GM13977 (cell line): ENCODE results near the gene CACNA1H.
"Not testable (repeated sequence)": the region's sequence is repeated elsewhere in the genome, so short reads cannot be mapped to it uniquely, and the experiment has no call there.

Source experiments
- DNase-seq: peaks from one replicate; pipeline ENCODE4 v3.0.0; 2012; ENCODE audit warnings: low spot score
- CTCF ChIP-seq: IDR thresholded peaks from 2 replicates; pipeline ENCODE4 v1.5.1; 2012; ENCODE audit warnings: mild to moderate bottlenecking, control low read depth; ENCODE audit not compliant: insufficient read depth; ENCODE audit errors: extremely low read depth, missing control alignments
- in situ Hi-C: fragments of 300-500 bp; cut with MboI; formaldehyde crosslinking; loops from one replicate; pipeline ENCODE4 v1.12.0; 2022; ENCODE audit warnings: low sequenced_read_pairs, low pct_unique_long_range_greater_than_20kb, mixed read lengths, inconsistent platforms; ENCODE audit not compliant: unreplicated experiment

The CACNA1H gene

GRCh38 chr16:1229476-1229875, 76.6 kb downstream of the CACNA1H start:
- DNase-seq, in situ Hi-C loops: not testable (repeated sequence)

DNA sequence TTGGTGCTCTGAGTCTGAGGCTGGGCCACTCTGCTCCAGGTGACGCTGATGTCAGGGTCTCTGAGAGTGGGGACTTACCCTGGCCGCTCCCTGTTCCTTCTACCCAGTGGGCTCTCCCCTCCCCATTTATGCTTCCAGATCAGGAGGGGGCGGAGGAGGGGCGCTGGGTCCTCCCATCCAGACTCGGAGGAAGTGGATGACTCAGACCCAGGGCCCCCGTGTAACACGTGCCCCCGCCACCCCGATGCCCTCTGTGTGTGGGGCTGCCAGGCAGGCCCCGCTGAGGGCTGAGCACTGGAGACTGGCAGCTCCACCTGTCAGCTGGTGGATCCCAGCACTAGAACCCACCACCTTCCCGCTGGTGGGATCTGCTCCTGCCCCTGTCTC, 77.2 kb downstream of the CACNA1H start, which contains the start of gene TPSB2:
TPSB2 (minus strand) TSS at position 101 of the 387 bp plus-strand sequence. CDS start 233 bp downstream, outside the sequence.
- in situ Hi-C loops: not testable (repeated sequence)

GRCh38 chr16:1230471-1231212, 77.7 kb downstream of the CACNA1H start:
- DNase-seq, in situ Hi-C loops: not testable (repeated sequence)

More for the DNA sequence above, 77.2 kb downstream of the CACNA1H start, which contains the start of gene TPSB2:
- DNase-seq: not testable (repeated sequence)

DNA sequence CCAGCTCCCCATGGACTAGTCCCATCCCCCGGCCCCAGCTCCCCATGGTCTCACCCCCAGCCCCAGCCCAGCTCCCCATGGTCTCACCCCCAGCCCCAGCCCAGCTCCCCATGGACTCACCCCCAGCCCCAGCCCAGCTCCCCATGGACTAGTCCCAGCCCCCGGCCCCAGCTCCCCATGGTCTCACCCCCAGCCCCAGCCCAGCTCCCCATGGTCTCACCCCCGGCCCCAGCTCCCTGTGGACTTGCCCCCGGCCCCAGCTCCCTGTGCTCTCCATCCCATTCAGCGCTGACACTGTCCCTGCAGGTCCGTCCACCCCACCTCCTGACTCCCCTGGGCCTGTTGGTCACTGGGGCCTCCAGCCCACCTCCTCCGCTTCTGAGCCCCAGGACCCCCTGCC, 78.4 kb downstream of the CACNA1H start:
- in situ Hi-C loops, DNase-seq: not testable (repeated sequence)

DNA sequence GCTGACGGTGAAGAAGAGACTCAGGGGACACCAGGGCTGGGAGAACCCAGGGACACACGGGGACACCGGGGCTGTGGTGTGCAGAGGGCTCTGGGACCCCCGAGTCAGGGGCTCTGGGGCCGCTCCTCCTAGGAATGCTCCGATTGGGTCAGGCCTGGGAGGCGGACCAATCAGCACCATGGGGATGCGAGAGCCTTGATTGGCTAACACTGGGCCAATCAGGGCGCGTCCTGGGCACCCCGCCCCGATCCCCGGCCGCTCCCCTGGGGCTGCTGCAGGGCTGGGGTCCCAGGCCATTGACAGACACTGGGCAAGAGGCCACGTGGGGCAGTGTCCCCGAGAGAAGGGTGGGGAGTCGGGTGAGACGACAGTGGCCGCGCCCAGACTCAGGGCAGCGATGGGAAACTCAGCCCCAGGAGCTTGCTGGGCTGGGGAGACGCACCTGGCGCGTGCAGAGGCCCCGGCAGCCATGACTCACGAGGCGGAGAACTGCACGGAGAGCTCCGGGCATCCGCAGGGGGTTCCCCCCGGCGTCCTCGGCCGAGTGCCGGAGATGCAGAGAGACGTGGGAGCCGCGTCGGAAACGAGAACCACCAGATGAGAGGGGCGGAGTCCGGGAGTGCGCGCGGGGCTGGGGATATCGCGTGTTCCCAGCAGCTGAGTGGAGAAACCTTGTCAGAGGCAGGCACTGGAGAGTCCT, 79.3 kb downstream of the CACNA1H start:
- DNase-seq, in situ Hi-C loops: not testable (repeated sequence)

GRCh38 chr16:1236659-1237058, 83.8 kb downstream of the CACNA1H start:
- DNase-seq, in situ Hi-C loops: not testable (repeated sequence)

DNA sequence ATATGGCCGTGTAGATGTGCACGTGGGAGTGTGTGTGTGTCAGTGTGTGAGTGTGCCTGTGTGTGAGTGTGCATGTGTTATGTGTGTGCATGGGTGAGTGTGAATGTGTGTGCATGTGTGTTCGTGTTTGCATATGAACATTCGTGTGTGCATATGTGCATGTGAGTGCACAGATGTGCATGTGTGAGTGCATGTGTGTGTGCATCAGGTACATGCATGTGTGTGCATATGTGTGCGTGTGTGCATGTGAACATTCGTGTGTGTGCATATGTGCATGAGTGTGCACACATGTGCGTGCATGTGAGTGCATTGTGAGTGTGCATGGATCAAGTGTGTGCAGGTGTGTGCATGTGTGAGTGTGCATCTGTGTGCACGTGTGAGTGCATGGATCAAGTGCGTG, 85.1 kb downstream of the CACNA1H start:
- in situ Hi-C loops: no loop called here
- DNase-seq: no peak
- TF ChIP-seq CTCF: no peak

GRCh38 chr16:1238909-1239308, 86.0 kb downstream of the CACNA1H start:
- in situ Hi-C loops: not testable (repeated sequence)

DNA sequence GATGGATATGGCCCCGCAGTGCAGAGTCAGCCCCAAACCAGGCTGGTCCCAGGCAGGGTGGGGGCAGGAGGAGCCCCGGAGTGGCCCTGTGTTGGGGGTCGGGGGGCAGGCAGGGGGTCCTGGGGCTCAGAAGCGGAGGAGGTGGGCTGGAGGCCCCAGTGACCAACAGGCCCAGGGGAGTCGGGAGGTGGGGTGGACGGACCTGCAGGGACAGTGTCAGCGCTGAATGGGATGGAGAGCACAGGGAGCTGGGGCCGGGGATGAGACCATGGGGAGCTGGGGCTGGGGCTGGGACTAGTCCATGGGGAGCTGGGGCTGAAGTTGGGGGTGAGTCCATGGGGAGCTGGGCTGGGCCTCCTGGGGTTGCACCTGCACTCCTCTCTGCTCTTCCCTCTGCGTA, 86.7 kb downstream of the CACNA1H start:
- in situ Hi-C loops, DNase-seq: not testable (repeated sequence)

More at GRCh38 chr16:1238909-1239308, 86.0 kb downstream of the CACNA1H start:
- DNase-seq: not testable (repeated sequence)

DNA sequence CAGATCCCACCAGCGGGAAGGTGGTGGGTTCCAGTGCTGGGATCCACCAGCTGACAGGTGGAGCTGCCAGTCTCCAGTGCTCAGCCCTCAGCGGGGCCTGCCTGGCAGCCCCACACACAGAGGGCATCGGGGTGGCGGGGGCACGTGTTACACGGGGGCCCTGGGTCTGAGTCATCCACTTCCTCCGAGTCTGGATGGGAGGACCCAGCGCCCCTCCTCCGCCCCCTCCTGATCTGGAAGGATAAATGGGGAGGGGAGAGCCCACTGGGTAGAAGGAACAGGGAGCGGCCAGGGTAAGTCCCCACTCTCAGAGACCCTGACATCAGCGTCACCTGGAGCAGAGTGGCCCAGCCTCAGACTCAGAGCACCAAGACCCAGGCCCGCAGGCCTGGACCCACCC, 87.5 kb downstream of the CACNA1H start, which contains the start of gene TPSAB1:
TPSAB1 (plus strand) TSS at position 270 of the 400 bp plus-strand sequence. CDS start 234 bp downstream, outside the sequence.
- in situ Hi-C loops, DNase-seq: not testable (repeated sequence)

- DNase-seq, in situ Hi-C loops: not testable (repeated sequence)
Measured at GRCh38 chr16:1241081-1241480, 88.2 kb downstream of the CACNA1H start.

DNA sequence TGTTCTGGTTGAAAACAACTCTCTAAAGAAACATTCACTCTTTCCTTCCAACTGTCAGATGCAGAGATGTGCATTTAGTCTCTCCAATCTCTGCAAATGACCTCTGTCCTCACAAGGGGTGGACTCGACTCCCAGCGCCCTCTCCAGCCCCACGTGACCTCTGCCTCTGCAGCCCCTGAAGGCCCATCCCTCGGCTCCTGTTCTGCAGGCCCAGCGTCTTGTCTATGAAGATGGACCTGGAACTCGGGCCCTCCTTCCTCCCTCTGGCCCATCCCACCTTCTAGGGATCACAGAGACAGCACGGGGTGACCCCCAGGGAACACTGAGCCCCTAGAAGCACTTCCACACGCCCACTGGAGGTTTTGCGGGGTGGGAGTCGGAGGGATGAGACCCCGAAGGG, 90.5 kb downstream of the CACNA1H start:
- DNase-seq, in situ Hi-C loops: not testable (repeated sequence)

DNA sequence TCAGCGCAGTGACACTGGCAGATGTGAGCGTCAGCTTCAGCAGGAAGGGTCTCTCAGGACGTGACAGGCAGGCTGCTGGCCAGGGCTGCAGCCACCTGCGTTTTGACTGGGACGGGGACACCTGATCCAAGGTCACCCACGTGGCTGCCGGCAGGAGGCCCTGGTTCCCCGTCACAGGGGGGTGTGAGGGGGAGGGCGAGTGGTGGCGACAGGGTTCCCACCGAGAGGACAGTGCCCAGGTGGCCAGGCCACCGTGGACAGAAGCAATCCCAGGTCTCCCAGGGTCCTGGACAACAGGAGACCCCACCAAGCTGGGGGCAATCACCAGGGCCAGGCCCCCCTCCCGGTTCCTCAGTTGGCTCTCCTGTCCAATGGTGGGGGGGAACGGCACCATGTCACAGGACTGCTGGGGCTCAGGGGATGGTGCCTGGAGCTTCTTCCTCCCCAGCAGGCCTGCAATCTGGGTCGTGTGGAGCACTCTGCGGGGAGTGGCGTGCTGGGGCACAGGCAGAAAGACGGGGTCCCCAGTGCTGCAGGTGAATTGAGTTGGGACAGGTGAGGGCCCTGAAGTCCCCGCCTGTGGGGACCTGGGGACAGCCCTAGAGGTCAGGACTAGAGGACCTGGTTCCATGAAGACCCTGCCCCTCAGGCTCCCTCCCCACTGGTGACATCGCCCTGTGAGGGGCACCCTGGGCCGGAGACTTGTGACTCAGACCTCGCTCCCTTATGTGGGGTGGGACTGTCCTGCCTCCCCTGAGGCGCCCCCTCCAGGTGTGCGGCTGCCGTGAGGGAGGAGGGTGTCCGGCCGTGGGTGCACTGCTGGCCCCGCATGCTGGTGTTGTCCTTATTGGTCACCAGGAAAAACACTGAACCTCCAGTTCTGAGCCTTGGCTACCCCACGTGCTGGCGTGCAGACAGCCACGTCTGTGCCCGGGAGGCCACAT, 91.3 kb downstream of the CACNA1H start:
- DNase-seq, in situ Hi-C loops: not testable (repeated sequence)
